Measurements from ENCODE around the gene XRCC1.
"Not testable (repeated sequence)": the region's sequence is repeated elsewhere in the genome, so short reads cannot be mapped to it uniquely, and the experiment has no call there.

Gene XRCC1

GRCh38 chr19:43610493-43610892 lies 35.2 kb upstream of the XRCC1 start:
- CTCF ChIA-PET: no interaction called here

GRCh38 chr19:43609872-43610271 lies 34.5 kb upstream of the XRCC1 start:
- no peak overlapping the region for H3K27ac Mint-ChIP-seq
- peaks cover 2% of the 10 kb centered on the region for H3K4me1 Mint-ChIP-seq
- peaks cover 20% of the 10 kb centered on the region for H3K36me3 Mint-ChIP-seq
- DNase-seq: no peak
- no peaks in the 10 kb centered on the region for H3K27me3 Mint-ChIP-seq
- CTCF ChIA-PET: no interaction called here
- no peak overlapping the region for H3K4me3 Mint-ChIP-seq
- H3K9me3 Mint-ChIP-seq: no peaks in the 10 kb centered on the region

More at GRCh38 chr19:43610493-43610892, 35.2 kb upstream of the XRCC1 start:
- no peaks in the 10 kb centered on the region for H3K9me3 Mint-ChIP-seq
- no peak overlapping the region for H3K4me3 Mint-ChIP-seq
- no peak overlapping the region for H3K27ac Mint-ChIP-seq
- peaks cover 20% of the 10 kb centered on the region for H3K36me3 Mint-ChIP-seq
- H3K4me1 Mint-ChIP-seq: peaks cover 2% of the 10 kb centered on the region
- H3K27me3 Mint-ChIP-seq: no peaks in the 10 kb centered on the region
- DNase-seq: no peak

- H3K4me1 Mint-ChIP-seq: peaks cover 2% of the 10 kb centered on the region
- DNase-seq: no peak
- H3K4me3 Mint-ChIP-seq: no peak overlapping the region
- peaks cover 8% of the 10 kb centered on the region for H3K36me3 Mint-ChIP-seq
- no peaks in the 10 kb centered on the region for H3K9me3 Mint-ChIP-seq
- H3K27me3 Mint-ChIP-seq: no peaks in the 10 kb centered on the region
- H3K27ac Mint-ChIP-seq: no peak overlapping the region
- CTCF ChIA-PET: interaction anchor here (1.4 kb wide), 1 partner anchor 10 kb away, joined by 3 read pairs; no protein-coding TSS in a partner anchor
Observed at GRCh38 chr19:43607238-43608205, 32.2 kb upstream of the XRCC1 start.

GRCh38 chr19:43606569-43607229 lies 31.4 kb upstream of the XRCC1 start:
- CTCF ChIA-PET: interaction anchor here (0.9 to 1.4 kb wide), 2 partner anchors 9 to 12 kb away, joined by 3 read pairs; no protein-coding TSS in a partner anchor
- Mint-ChIP-seq H3K27me3 (no peaks in the 10 kb centered on the region), H3K4me3 (no peak overlapping the region), H3K9me3 (no peaks in the 10 kb centered on the region), H3K36me3 (peaks cover 5% of the 10 kb centered on the region), H3K27ac (no peak overlapping the region), H3K4me1 (peaks cover 2% of the 10 kb centered on the region)
- DNase-seq: no peak

GRCh38 chr19:43605875-43606568 lies 30.7 kb upstream of the XRCC1 start:
- CTCF ChIA-PET: interaction anchor here (0.9 to 1.4 kb wide), 2 partner anchors 8 to 11 kb away, joined by 3 read pairs; no protein-coding TSS in a partner anchor
- Mint-ChIP-seq H3K9me3 (no peaks in the 10 kb centered on the region), H3K27me3 (no peaks in the 10 kb centered on the region), H3K27ac (no peak overlapping the region), H3K4me1 (peaks cover 2% of the 10 kb centered on the region), H3K36me3 (peaks cover 9% of the 10 kb centered on the region), H3K4me3 (no peak overlapping the region)
- DNase-seq: no peak

GRCh38 chr19:43600326-43600725 lies 25.0 kb upstream of the XRCC1 start:
- Mint-ChIP-seq H3K36me3 (peaks cover 24% of the 10 kb centered on the region), H3K4me1 (peaks cover 30% of the 10 kb centered on the region)
- CTCF ChIA-PET, H3K9me3 Mint-ChIP-seq, H3K27ac Mint-ChIP-seq, DNase-seq, H3K4me3 Mint-ChIP-seq, H3K27me3 Mint-ChIP-seq: not testable (repeated sequence)

- Mint-ChIP-seq H3K9me3 (no peaks in the 10 kb centered on the region), H3K4me1 (peaks cover 32% of the 10 kb centered on the region), H3K36me3 (peaks cover 24% of the 10 kb centered on the region), H3K4me3 (no peak overlapping the region), H3K27me3 (peaks cover 5% of the 10 kb centered on the region), H3K27ac (no peak overlapping the region)
- CTCF ChIA-PET: no interaction called here
- DNase-seq: no peak
Observed at GRCh38 chr19:43599635-43600295, 24.4 kb upstream of the XRCC1 start.

- peaks cover 27% of the 10 kb centered on the region for H3K36me3 Mint-ChIP-seq
- peaks cover 5% of the 10 kb centered on the region for H3K27me3 Mint-ChIP-seq
- peak overlapping the region; percentile 68 for H3K27ac Mint-ChIP-seq
- H3K4me3 Mint-ChIP-seq: peak overlapping the region; percentile 90
- DNase-seq: no peak
- no peaks in the 10 kb centered on the region for H3K9me3 Mint-ChIP-seq
- CTCF ChIA-PET: no interaction called here
- H3K4me1 Mint-ChIP-seq: peaks cover 39% of the 10 kb centered on the region
Observed at GRCh38 chr19:43598445-43599240, 23.3 kb upstream of the XRCC1 start.

GRCh38 chr19:43597876-43598275 lies 22.5 kb upstream of the XRCC1 start:
- H3K36me3 Mint-ChIP-seq: peaks cover 31% of the 10 kb centered on the region
- H3K27ac Mint-ChIP-seq: peak overlapping the region; percentile 98
- DNase-seq: no peak
- H3K4me1 Mint-ChIP-seq: peaks cover 43% of the 10 kb centered on the region
- H3K4me3 Mint-ChIP-seq: peak overlapping the region; percentile 90
- H3K9me3 Mint-ChIP-seq: no peaks in the 10 kb centered on the region
- H3K27me3 Mint-ChIP-seq: peaks cover 5% of the 10 kb centered on the region
- CTCF ChIA-PET: interaction anchor here (1.0 to 5.6 kb wide), 3 partner anchors 9 to 78 kb away, joined by 3 to 129 read pairs (median 11); no protein-coding TSS in a partner anchor

GRCh38 chr19:43596842-43597461 lies 21.6 kb upstream of the XRCC1 start:
- peak; percentile 31 for DNase-seq
- Mint-ChIP-seq H3K4me1 (peaks cover 43% of the 10 kb centered on the region), H3K27ac (peak overlapping the region; percentile 98), H3K27me3 (peaks cover 5% of the 10 kb centered on the region), H3K4me3 (peak overlapping the region; percentile 90), H3K9me3 (no peaks in the 10 kb centered on the region), H3K36me3 (peaks cover 31% of the 10 kb centered on the region)
- CTCF ChIA-PET: interaction anchor here (1.0 to 5.6 kb wide), 7 partner anchors 10 to 77 kb away, joined by 3 to 129 read pairs (median 20); partner anchors contain the start of genes PINLYP and XRCC1

- Mint-ChIP-seq H3K4me1 (peaks cover 43% of the 10 kb centered on the region), H3K27me3 (peaks cover 5% of the 10 kb centered on the region), H3K36me3 (peaks cover 28% of the 10 kb centered on the region), H3K9me3 (no peaks in the 10 kb centered on the region), H3K4me3 (peak within 1 kb of the TSS; percentile 90), H3K27ac (peak within 1 kb of the TSS; percentile 98)
- CTCF ChIA-PET: interaction anchor here (1.2 to 5.6 kb wide), 9 partner anchors 14 to 149 kb away, joined by 3 to 129 read pairs (median 20); partner anchors contain the start of genes PINLYP and XRCC1
- DNase-seq: peak; percentile 100
Observed at GRCh38 chr19:43595999-43596841, 20.9 kb upstream of the XRCC1 start, which contains the start of the genes IRGQ and ZNF576. IRGQ (minus strand) TSS chr19:43596134; CDS start chr19:43595338, 796 bp downstream. ZNF576 (plus strand) TSS chr19:43596595; CDS start chr19:43597109, 514 bp downstream.
